Measurements from ENCODE around the gene CCS. TPM values are rescaled to one million over a fixed set of nuclear protein-coding genes. Genes with fewer than 3 reads are reported as not detected.

Gene CCS
- total RNA-seq = 21.4 and 43.6 TPM in 2 replicates

DNA sequence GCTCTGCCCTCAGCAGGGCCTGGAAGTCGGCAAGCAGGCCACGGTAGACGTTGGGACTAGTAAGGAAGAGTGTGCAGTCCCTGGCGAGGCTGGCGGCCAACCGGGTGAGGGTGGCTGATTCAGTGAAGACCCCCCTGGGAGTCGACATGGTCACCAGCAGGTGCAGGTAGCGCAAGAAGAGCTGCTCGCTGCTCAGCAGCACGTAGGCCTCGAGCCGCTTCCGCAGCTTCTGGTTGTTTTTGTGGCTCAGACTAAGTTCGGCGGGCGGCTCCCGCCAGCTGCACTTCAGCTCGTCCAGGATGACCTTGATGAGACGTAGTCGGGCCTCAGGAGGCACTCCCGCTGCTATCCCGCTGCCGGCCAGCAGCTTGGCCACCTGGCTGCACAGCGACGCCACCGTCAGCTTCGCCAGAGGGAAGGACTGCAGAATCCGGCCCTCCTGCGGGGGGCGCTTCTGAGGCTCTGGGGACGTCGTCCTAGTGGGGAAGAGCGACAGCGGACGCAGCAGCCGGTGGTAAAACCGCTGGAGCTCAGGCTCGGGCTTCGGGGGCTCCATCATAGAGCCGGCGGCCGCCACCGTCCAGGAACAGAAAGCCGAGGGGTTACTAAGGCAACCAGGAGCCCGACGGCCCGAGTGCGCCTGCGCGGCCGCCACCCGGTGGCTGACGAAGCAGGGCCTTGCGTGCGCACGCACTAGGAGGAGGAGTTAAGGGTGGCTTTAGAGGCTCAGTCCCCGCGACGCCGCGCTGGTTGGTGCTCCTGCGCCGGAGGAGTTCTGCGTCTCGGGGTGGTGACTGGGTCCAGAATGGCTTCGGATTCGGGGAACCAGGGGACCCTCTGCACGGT lies at the start of gene CCS, which contains the start of gene CCDC87:
Gene CCS (plus strand): TSS at position 729 of the 846 bp plus-strand sequence. CDS start 77 bp downstream, at position 806.
Gene CCDC87 (minus strand): TSS at position 607 of the 846 bp plus-strand sequence. CDS start 48 bp downstream, at position 559.

DNA sequence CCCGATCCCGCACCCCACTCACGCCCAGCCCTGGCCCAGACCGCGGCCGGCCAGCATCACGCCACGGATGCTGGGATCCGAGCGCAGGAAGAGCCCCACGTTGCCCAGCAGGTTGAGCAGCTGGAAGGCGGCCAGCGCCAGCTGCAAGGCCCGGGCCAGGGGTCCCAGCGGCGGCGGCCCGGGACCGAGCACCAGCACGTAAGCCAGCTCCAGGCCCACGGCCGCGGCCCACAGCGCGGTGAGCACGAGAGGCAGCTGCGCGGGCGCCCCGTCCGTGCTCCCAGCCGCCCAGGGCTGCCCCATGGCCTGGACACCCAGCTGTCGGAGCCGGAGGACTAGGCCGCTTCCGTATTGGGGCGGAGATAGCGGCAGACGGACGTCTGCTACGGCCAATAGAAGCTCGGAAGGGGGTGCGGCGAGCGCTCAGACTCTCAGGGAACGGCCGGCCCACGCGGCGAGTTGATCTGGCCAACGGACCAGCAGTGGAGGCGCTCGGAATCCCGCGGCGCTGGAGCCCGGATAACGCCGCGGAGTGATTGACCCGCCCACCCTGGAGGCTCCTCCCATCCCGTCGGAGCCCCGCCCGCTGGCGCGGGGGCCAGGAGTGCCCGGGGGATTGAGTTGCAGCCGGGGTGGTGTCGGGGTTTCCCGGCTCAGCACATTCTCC lies 47.2 kb upstream of the CCS start, which contains the start of gene ZDHHC24:
Gene ZDHHC24 (minus strand): TSS at position 348 of the 667 bp plus-strand sequence. CDS start 45 bp downstream, at position 303.

DNA sequence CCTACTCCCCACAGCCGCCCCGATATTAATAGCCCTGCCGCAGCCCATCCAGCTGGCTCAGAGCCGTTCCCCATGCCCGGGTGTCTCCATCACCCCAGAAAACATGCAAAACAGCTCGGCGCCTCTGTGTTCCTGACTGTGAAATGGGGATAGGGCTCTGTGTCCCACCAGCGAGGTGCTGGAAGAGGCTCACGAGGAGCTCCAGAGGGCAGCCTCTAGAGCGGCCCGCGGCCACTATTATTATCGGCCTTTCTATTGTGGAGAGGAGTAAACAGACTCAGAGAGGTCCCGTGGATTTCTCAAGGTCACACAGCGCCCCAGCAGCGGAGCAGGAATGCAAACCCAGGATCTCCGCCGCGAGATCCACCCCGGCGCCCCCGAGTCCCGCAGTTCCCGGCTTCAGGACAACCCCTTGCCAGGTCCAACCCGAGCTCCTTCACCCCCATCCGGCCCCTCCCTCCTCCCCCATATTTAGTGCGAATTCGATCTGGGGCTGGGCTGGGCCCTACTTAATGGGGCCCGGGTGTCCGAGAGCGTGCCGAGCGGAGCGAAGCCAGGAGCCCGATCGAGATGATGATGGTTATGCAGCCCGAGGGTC lies 46.5 kb upstream of the CCS start, which contains the start of gene ACTN3:
Gene ACTN3 (plus strand): TSS at position 536 of the 598 bp plus-strand sequence. CDS start 35 bp downstream, at position 571.

GRCh38 chr11:66568124-66568916 lies 24.7 kb upstream of the CCS start, which contains the start of gene CTSF:
CTSF (minus strand) TSS chr11:66568606; CDS start chr11:66568486, 120 bp downstream.

DNA sequence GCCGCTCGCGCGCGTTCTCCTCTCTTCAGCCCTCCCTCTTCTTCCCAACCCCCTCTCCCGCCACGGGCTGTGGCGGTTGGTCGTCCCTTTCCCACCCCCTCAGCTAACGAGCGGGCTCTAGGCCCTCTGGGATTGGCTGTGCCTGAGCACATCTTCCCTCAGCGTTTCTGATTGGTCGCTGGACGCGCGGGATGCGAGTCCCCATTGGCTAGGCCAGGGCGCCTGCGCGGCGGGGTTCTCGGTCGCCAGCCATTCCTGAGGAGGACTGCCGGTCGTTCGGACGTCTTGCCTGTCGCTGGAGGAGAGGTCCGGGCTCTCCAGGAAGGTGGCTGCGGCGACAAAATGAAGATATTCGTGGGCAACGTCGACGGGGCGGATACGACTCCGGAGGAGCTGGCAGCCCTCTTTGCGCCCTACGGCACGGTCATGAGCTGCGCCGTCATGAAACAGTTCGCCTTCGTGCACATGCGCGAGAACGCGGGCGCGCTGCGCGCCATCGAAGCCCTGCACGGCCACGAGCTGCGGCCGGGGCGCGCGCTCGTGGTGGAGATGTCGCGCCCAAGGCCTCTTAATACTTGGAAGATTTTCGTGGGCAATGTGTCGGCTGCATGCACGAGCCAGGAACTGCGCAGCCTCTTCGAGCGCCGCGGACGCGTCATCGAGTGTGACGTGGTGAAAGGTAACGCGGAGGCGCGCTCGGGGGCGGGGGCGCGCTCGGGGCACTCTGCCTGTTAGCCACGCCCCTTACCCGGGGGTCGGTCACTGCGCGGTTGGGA lies 23.6 kb downstream of the CCS start, which contains the start of gene RBM14:
Gene RBM14 (plus strand): TSS at position 252 of the 776 bp plus-strand sequence. CDS start 91 bp downstream, at position 343.

GRCh38 chr11:66638177-66639065 lies 45.4 kb downstream of the CCS start, which contains the start of gene RBM4:
RBM4 (plus strand) TSS chr11:66638703; CDS start chr11:66639712, 1,009 bp downstream.

Small RNA genes within 50 kb of the gene (small RNA-seq; reads per million reads assigned to genes)
- gene RNU4-39P = 0.09 reads per million

Other genes starting within 250 kb of the CCS start
- gene BRMS1, start 248.1 kb upstream of the CCS start, total RNA-seq = 31.4 and 56.2 TPM in 2 replicates
- 17.2 and 22.8 TPM in 2 replicates for gene B4GAT1, start 245.6 kb upstream of the CCS start, total RNA-seq
- gene SLC29A2, start 221.4 kb upstream of the CCS start, total RNA-seq = 0.39 and 0.76 TPM in 2 replicates
- not detected in 2 replicates for gene NPAS4, start 172.2 kb upstream of the CCS start, total RNA-seq
- 24.7 and 30.1 TPM in 2 replicates for gene MRPL11, start 154.3 kb upstream of the CCS start, total RNA-seq
- gene PELI3, start 126.3 kb upstream of the CCS start, total RNA-seq = 12.0 and 14.9 TPM in 2 replicates
- gene DPP3, start 112.8 kb upstream of the CCS start, total RNA-seq = 53.0 and 79.3 TPM in 2 replicates
- gene BBS1, start 82.5 kb upstream of the CCS start, total RNA-seq = 43.4 and 55.0 TPM in 2 replicates
- gene ZDHHC24, start 47.1 kb upstream of the CCS start, total RNA-seq = 10.2 and 14.0 TPM in 2 replicates
- not detected in 2 replicates for gene ACTN3, start 46.3 kb upstream of the CCS start, total RNA-seq
- gene CTSF, start 24.6 kb upstream of the CCS start, total RNA-seq = 11.1 and 71.5 TPM in 2 replicates
- 0.87 and 1.2 TPM in 2 replicates for gene CCDC87, start 122 bp upstream of the CCS start, total RNA-seq
- 37.3 and 39.3 TPM in 2 replicates for gene RBM14, start 23.4 kb downstream of the CCS start, total RNA-seq
- gene RBM4, start 45.5 kb downstream of the CCS start, total RNA-seq = 90.0 and 98.2 TPM in 2 replicates
- gene RBM4B, start 84.7 kb downstream of the CCS start, total RNA-seq = 33.0 and 37.3 TPM in 2 replicates
- gene SPTBN2, start 136.0 kb downstream of the CCS start, total RNA-seq = 26.3 and 29.9 TPM in 2 replicates